HepG2 (cell line): ENCODE data around the gene PSMB3. TPM values are rescaled to one million over a fixed set of nuclear protein-coding genes. Genes with fewer than 3 reads are reported as not detected.

Experiments used
- ARNT ChIP-seq: fragments of 450-650 bp; IDR thresholded peaks from 2 replicates; pipeline ENCODE4 v1.6.1; 2017
- HDAC2 ChIP-seq: sonication (generic); formaldehyde crosslinking; IDR thresholded peaks from 2 replicates; pipeline ENCODE4 v1.4.0; 2020; ENCODE audit warnings: missing genetic modification reagents
- HOXA9 ChIP-seq: sonication (generic); formaldehyde crosslinking; IDR thresholded peaks from 2 replicates; pipeline ENCODE4 v1.8.1; 2022; ENCODE audit warnings: missing genetic modification reagents, mild to moderate bottlenecking, moderate library complexity, borderline replicate concordance
- KDM5A ChIP-seq: fragments of 200-600 bp; sonication (generic); IDR thresholded peaks from 2 replicates; pipeline ENCODE4 v1.7.0; 2018; ENCODE audit warnings: antibody characterized with exemption, mild to moderate bottlenecking, low read length, borderline replicate concordance
- KLF12 ChIP-seq: sonication (generic); formaldehyde crosslinking; IDR thresholded peaks from 2 replicates; pipeline ENCODE4 v1.4.0; 2020; ENCODE audit warnings: missing genetic modification reagents, borderline replicate concordance
- LCORL ChIP-seq, 2 experiments: fragments of 450-650 bp in 1 of 2; sonication (generic) in 1 of 2; formaldehyde crosslinking in 1 of 2; IDR thresholded peaks; 2 replicates each; pipeline versions ENCODE4 v1.5.0 to v1.6.1; 2017 to 2020; ENCODE audit warnings: antibody characterized with exemption in 1 of 2, missing genetic modification reagents in 1 of 2
- LRRFIP1 ChIP-seq: sonication (generic); formaldehyde crosslinking; conservative IDR thresholded peaks from 2 replicates; pipeline ENCODE4 v1.4.0; 2020; ENCODE audit warnings: missing genetic modification reagents
- MTF1 ChIP-seq: sonication (generic); formaldehyde crosslinking; IDR thresholded peaks from 2 replicates; pipeline ENCODE4 v1.5.0; 2020; ENCODE audit warnings: missing genetic modification reagents
- NPAS2 ChIP-seq: sonication (generic); formaldehyde crosslinking; IDR thresholded peaks from 2 replicates; pipeline ENCODE4 v1.8.0; 2022; ENCODE audit warnings: mild to moderate bottlenecking, missing genetic modification reagents, borderline replicate concordance
- PHF21A ChIP-seq: sonication (generic); formaldehyde crosslinking; IDR thresholded peaks from 2 replicates; pipeline ENCODE4 v1.5.0; 2020; ENCODE audit warnings: mild to moderate bottlenecking, missing genetic modification reagents
- REL ChIP-seq: sonication (generic); formaldehyde crosslinking; conservative IDR thresholded peaks from 2 replicates; pipeline ENCODE4 v1.8.0; 2022; ENCODE audit warnings: mild to moderate bottlenecking, missing genetic modification reagents, moderate library complexity
- REST ChIP-seq, 2 experiments: IDR thresholded peaks; 2 replicates each; pipeline ENCODE4 v1.6.1; 2011 to 2012; ENCODE audit warnings: low read length in 2 of 2, borderline replicate concordance in 1 of 2, low read depth in 1 of 2, mild to moderate bottlenecking in 1 of 2, moderate library complexity in 1 of 2
- SMAD9 ChIP-seq: sonication (generic); formaldehyde crosslinking; IDR thresholded peaks from 2 replicates; pipeline ENCODE4 v1.5.1; 2020; ENCODE audit warnings: mild to moderate bottlenecking, missing genetic modification reagents
- SOX6 ChIP-seq, 2 experiments: fragments of 450-650 bp in 1 of 2; sonication (generic) in 1 of 2; formaldehyde crosslinking in 1 of 2; IDR thresholded peaks; 2 replicates each; pipeline versions ENCODE4 v1.4.0 to v1.6.1; 2017 to 2020; ENCODE audit warnings: antibody characterized with exemption in 1 of 2, mild to moderate bottlenecking in 1 of 2, missing genetic modification reagents in 1 of 2
- THAP11 ChIP-seq: IDR thresholded peaks from 2 replicates; pipeline ENCODE4 v1.6.1; 2016; ENCODE audit warnings: missing biosample characterization, missing genetic modification reagents
- TRAFD1 ChIP-seq: sonication (generic); formaldehyde crosslinking; IDR thresholded peaks from 2 replicates; pipeline ENCODE4 v1.5.1; 2020; ENCODE audit warnings: missing genetic modification reagents, mild to moderate bottlenecking, borderline replicate concordance
- YEATS4 ChIP-seq: sonication (generic); formaldehyde crosslinking; IDR thresholded peaks from 2 replicates; pipeline ENCODE4 v1.4.0; 2020; ENCODE audit warnings: missing genetic modification reagents, borderline replicate concordance
- ZFP1 ChIP-seq: IDR thresholded peaks from 2 replicates; pipeline ENCODE4 v1.6.1; 2016
- ZNF496 ChIP-seq: sonication (generic); formaldehyde crosslinking; IDR thresholded peaks from 2 replicates; pipeline ENCODE4 v1.8.1; 2023; ENCODE audit warnings: mild to moderate bottlenecking, moderate library complexity, missing genetic modification reagents; ENCODE audit not compliant: insufficient replicate concordance
- ZNF557 ChIP-seq: sonication (generic); formaldehyde crosslinking; IDR thresholded peaks from 2 replicates; pipeline ENCODE4 v1.4.0; 2020; ENCODE audit warnings: missing genetic modification reagents
- ZNF746 ChIP-seq: sonication (generic); formaldehyde crosslinking; IDR thresholded peaks from 2 replicates; pipeline ENCODE4 v1.8.0; 2022; ENCODE audit warnings: mild to moderate bottlenecking, missing genetic modification reagents
- ZNF879 ChIP-seq: sonication (generic); formaldehyde crosslinking; IDR thresholded peaks from 2 replicates; pipeline ENCODE4 v1.8.1; 2023; ENCODE audit warnings: missing genetic modification reagents
- ZSCAN9 ChIP-seq: IDR thresholded peaks from 2 replicates; pipeline ENCODE4 v1.6.1; 2016; ENCODE audit warnings: borderline replicate concordance
- polyA plus RNA-seq, 8 experiments: library from polyadenylated mRNA; depleted of rRNA in 3 of 8; stranded (reverse) in 7 of 8; unstranded in 1 of 8; fragments of >200 nt; fragmentation: Illumina TruSeq in 4 of 8; extraction: Trizol in 4 of 8; gene quantifications; 2 replicates each; pipeline versions ENCODE4 v1.2.1 to v1.2.3, GENCODE V29; 2011 to 2016; ENCODE audit warnings: low read depth in 4 of 8, missing spikeins in 1 of 8, mixed read lengths in 1 of 8; ENCODE audit not compliant: insufficient read depth in 1 of 8
- total RNA-seq, 5 experiments: library from RNA; depleted of rRNA; stranded (reverse); fragments of >200 nt; fragmentation: Illumina TruSeq; extraction: Trizol; gene quantifications; 2 replicates each; pipeline ENCODE4 v1.2.3, GENCODE V29; 2016; ENCODE audit warnings: low read depth in 1 of 5

PSMB3 gene
- total and polyA plus RNA-seq, 2 of the 13 experiments (the other 11 are each of a cell fraction or from before 2014, with no cell fraction given): 366 to 517 TPM

- TF ChIP-seq REST (IDR thresholded peaks at IDR 0.05; ENCODE audit: borderline replicate concordance in 1 of 2, low read depth in 1 of 2, low read length in 2 of 2) (0 out of 4 replicates have a peak, but pooled peaks of 1 of the 2 experiments have one; percentile 26), THAP11 (no peak), YEATS4 (no peak), SMAD9 (CRISPR knock-in tag) (no peak), ZSCAN9 (CRISPR knock-in tag) (no peak), HDAC2 (peak; percentile 55), SOX6 (IDR thresholded peaks at IDR 0.05) (no peak), SOX6 (CRISPR knock-in tag; IDR thresholded peaks at IDR 0.05) (no peak), PHF21A (no peak), TRAFD1 (CRISPR knock-in tag) (no peak), KLF12 (CRISPR knock-in tag) (no peak), LCORL (IDR thresholded peaks at IDR 0.05) (no peak), LCORL (CRISPR knock-in tag; IDR thresholded peaks at IDR 0.05) (no peak), MTF1 (CRISPR knock-in tag) (no peak), REL (CRISPR knock-in tag) (no peak), ARNT (no peak), HOXA9 (CRISPR knock-in tag) (no peak), ZNF746 (CRISPR knock-in tag) (no peak), ZNF496 (CRISPR knock-in tag) (no peak), ZNF879 (no peak), ZFP1 (CRISPR knock-in tag) (no peak), ZNF557 (no peak), NPAS2 (CRISPR knock-in tag) (no peak), KDM5A (0 out of 2 replicates have a peak, but pooled peaks have one; percentile 1), LRRFIP1 (CRISPR knock-in tag) (no peak)
These were observed 2.0 kb upstream of the PSMB3 start (continued) for GRCh38 chr17:38750312-38751121.
